CD8-positive, alpha-beta memory T cell (primary cell): ENCODE data around the gene ITGB5. TPM values are rescaled to one million over a fixed set of nuclear protein-coding genes. Genes with fewer than 3 reads are reported as not detected.

ENCODE experiments used
- CTCF ChIA-PET: fragments of 350-600 bp; sonication (Branson Sonifier 250); formaldehyde crosslinking; loops from one replicate; lab custom pipeline; 2021; ENCODE audit warnings: antibody characterized with exemption; lab: Charles Lee
- POLR2A ChIA-PET: fragments of 350-600 bp; sonication (Branson Sonifier 250); formaldehyde crosslinking; loops from one replicate; lab custom pipeline; 2021; ENCODE audit warnings: antibody characterized with exemption; lab: Charles Lee
- DNase-seq, 5 donors: peaks; one replicate each; pipeline versions ENCODE4 v3.0.0 to v3.0.0-alpha.2; 2020 to 2022; ENCODE audit warnings: mixed read lengths in 1 of 5
- H3K27ac ChIP-seq: one replicate; pipeline ENCODE4 v1.7.0; 2013; ENCODE audit warnings: low read depth, mild to moderate bottlenecking, low read length, moderate library complexity
- H3K27me3 ChIP-seq: 2 replicates; pipeline ENCODE4 v1.7.0; 2013; ENCODE audit warnings: low read length, mild to moderate bottlenecking; ENCODE audit not compliant: insufficient read depth, poor library complexity, severe bottlenecking
- H3K36me3 ChIP-seq: 2 replicates; pipeline ENCODE4 v1.7.0; 2013; ENCODE audit warnings: mild to moderate bottlenecking, low read length, moderate library complexity; ENCODE audit not compliant: insufficient read depth
- H3K4me1 ChIP-seq: 2 replicates; pipeline ENCODE4 v1.7.0; 2013; ENCODE audit warnings: mild to moderate bottlenecking, low read length, moderate library complexity; ENCODE audit not compliant: insufficient read depth
- H3K4me3 ChIP-seq: 2 replicates; pipeline ENCODE4 v1.7.0; 2013; ENCODE audit warnings: mild to moderate bottlenecking, low read length
- H3K9me3 ChIP-seq: 2 replicates; pipeline ENCODE4 v1.7.0; 2013; ENCODE audit warnings: mild to moderate bottlenecking, low read length
- H3K27ac Mint-ChIP-seq, 8 donors: one replicate each; pipeline ENCODE4 v1.8.0; 2020 to 2021; ENCODE audit warnings: mixed read lengths in 8 of 8, mild to moderate bottlenecking in 6 of 8, inconsistent platforms in 3 of 8, moderate library complexity in 3 of 8
- H3K27me3 Mint-ChIP-seq, 2 donors: one replicate each; pipeline ENCODE4 v1.8.0; 2020 to 2021; ENCODE audit warnings: mixed read lengths in 2 of 2, mild to moderate bottlenecking in 1 of 2, moderate library complexity in 1 of 2
- H3K36me3 Mint-ChIP-seq, 3 donors: one replicate each; pipeline ENCODE4 v1.8.0; 2020 to 2021; ENCODE audit warnings: mixed read lengths in 3 of 3, inconsistent platforms in 1 of 3, mild to moderate bottlenecking in 1 of 3
- H3K4me1 Mint-ChIP-seq, 3 donors: one replicate each; pipeline ENCODE4 v1.8.0; 2020 to 2021; ENCODE audit warnings: mixed read lengths in 3 of 3, inconsistent platforms in 1 of 3, mild to moderate bottlenecking in 1 of 3
- H3K4me3 Mint-ChIP-seq, 7 donors: one replicate each; pipeline ENCODE4 v1.8.0; 2020 to 2021; ENCODE audit warnings: mixed read lengths in 7 of 7, mild to moderate bottlenecking in 6 of 7, moderate library complexity in 4 of 7, inconsistent platforms in 2 of 7
- H3K9me3 Mint-ChIP-seq, 5 donors: one replicate each; pipeline ENCODE4 v1.8.0; 2020 to 2022; ENCODE audit warnings: mixed read lengths in 5 of 5, mild to moderate bottlenecking in 3 of 5, moderate library complexity in 2 of 5, inconsistent platforms in 1 of 5
- polyA plus RNA-seq: library from polyadenylated mRNA; unstranded; fragments of 300-500 nt; fragmentation: Illumina TruSeq; gene quantifications from one replicate; pipeline ENCODE4 v1.2.3, GENCODE V29; 2021
- total RNA-seq, 2 experiments: library from RNA; stranded (reverse); gene quantifications; one replicate each; pipeline ENCODE4 v1.2.3, GENCODE V29; 2021

ITGB5 gene
- total and polyA plus RNA-seq, 3 experiments from 2014 or later, result 0.62 to 3.3 (median 2.0) TPM

GRCh38 chr3:124774841-124775402, 112.2 kb downstream of the ITGB5 start:
- no peak for DNase-seq
- Histone ChIP-seq H3K9me3 (no peaks in the 10 kb centered on the region), H3K36me3 (no peaks in the 10 kb centered on the region), H3K4me1 (no peaks in the 10 kb centered on the region), H3K27me3 (no peaks in the 10 kb centered on the region), H3K27ac (no peak overlapping the region), H3K4me3 (no peak overlapping the region)
- CTCF ChIA-PET, result no interaction called here
- POLR2A ChIA-PET, result no interaction called here
- Mint-ChIP-seq H3K27ac (peak overlapping the region in 1 of 8 donors; percentile 1), H3K4me3 (no peak overlapping the region), H3K9me3 (no peaks in the 10 kb centered on the region), H3K4me1 (no peaks in the 10 kb centered on the region), H3K27me3 (peaks cover 24 to 38% of the 10 kb centered on the region in 2 donors), H3K36me3 (no peaks in the 10 kb centered on the region)

GRCh38 chr3:124774327-124774718, 112.8 kb downstream of the ITGB5 start:
- no peak overlapping the region for H3K27ac ChIP-seq
- ChIA-PET POLR2A (no interaction called here), CTCF (no interaction called here)
- H3K4me1 Mint-ChIP-seq, result no peaks in the 10 kb centered on the region
- no peak overlapping the region for H3K4me3 Mint-ChIP-seq
- no peak for DNase-seq
- H3K27ac Mint-ChIP-seq, result no peak overlapping the region
- H3K4me1 ChIP-seq, result no peaks in the 10 kb centered on the region
- H3K36me3 Mint-ChIP-seq, result no peaks in the 10 kb centered on the region
- H3K36me3 ChIP-seq, result no peaks in the 10 kb centered on the region
- no peak overlapping the region for H3K4me3 ChIP-seq
- peaks cover 24 to 41% of the 10 kb centered on the region in 2 donors for H3K27me3 Mint-ChIP-seq
- no peaks in the 10 kb centered on the region for H3K9me3 ChIP-seq
- no peaks in the 10 kb centered on the region for H3K9me3 Mint-ChIP-seq
- no peaks in the 10 kb centered on the region for H3K27me3 ChIP-seq

- no peaks in the 10 kb centered on the region for H3K9me3 ChIP-seq
- H3K36me3 ChIP-seq, result no peaks in the 10 kb centered on the region
- H3K4me1 ChIP-seq, result no peaks in the 10 kb centered on the region
- Mint-ChIP-seq H3K9me3 (no peaks in the 10 kb centered on the region), H3K27ac (no peak overlapping the region), H3K4me1 (no peaks in the 10 kb centered on the region), H3K36me3 (no peaks in the 10 kb centered on the region), H3K27me3 (peaks cover 22 to 41% of the 10 kb centered on the region in 2 donors), H3K4me3 (no peak overlapping the region)
- no peak overlapping the region for H3K4me3 ChIP-seq
- no peaks in the 10 kb centered on the region for H3K27me3 ChIP-seq
- POLR2A ChIA-PET, result interaction anchor here (0.7 kb wide), 1 partner anchor 128 kb away, joined by 5 read pairs; no protein-coding TSS in a partner anchor
- CTCF ChIA-PET, result no interaction called here
- no peak for DNase-seq
- no peak overlapping the region for H3K27ac ChIP-seq
Observed at GRCh38 chr3:124773351-124774326, 113.5 kb downstream of the ITGB5 start.

- Histone ChIP-seq H3K27ac (no peak overlapping the region), H3K36me3 (no peaks in the 10 kb centered on the region), H3K4me1 (no peaks in the 10 kb centered on the region), H3K4me3 (no peak overlapping the region), H3K9me3 (no peaks in the 10 kb centered on the region), H3K27me3 (no peaks in the 10 kb centered on the region)
- Mint-ChIP-seq H3K4me3 (no peak overlapping the region), H3K9me3 (no peaks in the 10 kb centered on the region), H3K4me1 (no peaks in the 10 kb centered on the region), H3K27ac (peak overlapping the region in 1 of 8 donors; percentile 6), H3K27me3 (peaks cover 13 to 47% of the 10 kb centered on the region in 2 donors), H3K36me3 (no peaks in the 10 kb centered on the region)
- DNase-seq, result no peak
- ChIA-PET CTCF (interaction anchor here (1.2 to 1.6 kb wide), 3 partner anchors 9 to 12 kb away, joined by 3 to 9 read pairs (median 5); no protein-coding TSS in a partner anchor), POLR2A (interaction anchor here (0.7 kb wide), 1 partner anchor 129 kb away, joined by 5 read pairs; no protein-coding TSS in a partner anchor)
Observed at GRCh38 chr3:124772081-124772831, 114.9 kb downstream of the ITGB5 start.

GRCh38 chr3:124771083-124771445, 116.1 kb downstream of the ITGB5 start:
- H3K4me1 Mint-ChIP-seq, result no peaks in the 10 kb centered on the region

GRCh38 chr3:124770336-124771082, 116.7 kb downstream of the ITGB5 start:
- Mint-ChIP-seq H3K9me3 (no peaks in the 10 kb centered on the region), H3K36me3 (no peaks in the 10 kb centered on the region), H3K27me3 (peaks cover 15 to 52% of the 10 kb centered on the region in 2 donors), H3K4me3 (no peak overlapping the region), H3K4me1 (no peaks in the 10 kb centered on the region), H3K27ac (no peak overlapping the region)
- Histone ChIP-seq H3K27me3 (no peaks in the 10 kb centered on the region), H3K36me3 (no peaks in the 10 kb centered on the region), H3K4me3 (no peak overlapping the region), H3K4me1 (no peaks in the 10 kb centered on the region), H3K9me3 (no peaks in the 10 kb centered on the region), H3K27ac (no peak overlapping the region)
- ChIA-PET POLR2A (no interaction called here), CTCF (interaction anchor here (1.6 to 1.8 kb wide), 3 partner anchors 9 to 131 kb away, joined by 5 to 10 read pairs (median 5); no protein-coding TSS in a partner anchor)
- no peak for DNase-seq

More at GRCh38 chr3:124771083-124771445, 116.1 kb downstream of the ITGB5 start:
- Mint-ChIP-seq H3K27me3 (peaks cover 13 to 49% of the 10 kb centered on the region in 2 donors), H3K27ac (no peak overlapping the region), H3K36me3 (no peaks in the 10 kb centered on the region), H3K9me3 (no peaks in the 10 kb centered on the region), H3K4me3 (no peak overlapping the region)
- Histone ChIP-seq H3K4me1 (no peaks in the 10 kb centered on the region), H3K27me3 (no peaks in the 10 kb centered on the region), H3K4me3 (no peak overlapping the region), H3K9me3 (no peaks in the 10 kb centered on the region), H3K36me3 (no peaks in the 10 kb centered on the region), H3K27ac (no peak overlapping the region)
- ChIA-PET CTCF (interaction anchor here (1.4 to 1.8 kb wide), 4 partner anchors 10 to 130 kb away, joined by 5 to 10 read pairs (median 7); no protein-coding TSS in a partner anchor), POLR2A (no interaction called here)
- DNase-seq, result no peak

GRCh38 chr3:124769462-124769861, 117.7 kb downstream of the ITGB5 start:
- Mint-ChIP-seq H3K27ac (peak overlapping the region in 1 of 8 donors; percentile 43), H3K4me3 (no peak overlapping the region), H3K27me3 (peaks cover 12 to 45% of the 10 kb centered on the region in 2 donors), H3K4me1 (no peaks in the 10 kb centered on the region), H3K36me3 (no peaks in the 10 kb centered on the region), H3K9me3 (no peaks in the 10 kb centered on the region)
- Histone ChIP-seq H3K27ac (no peak overlapping the region), H3K9me3 (no peaks in the 10 kb centered on the region), H3K36me3 (no peaks in the 10 kb centered on the region), H3K27me3 (no peaks in the 10 kb centered on the region), H3K4me1 (no peaks in the 10 kb centered on the region), H3K4me3 (no peak overlapping the region)
- CTCF ChIA-PET, result interaction anchor here (0.6 to 3.4 kb wide), 3 partner anchors 8 to 132 kb away, joined by 3 to 17 read pairs (median 10); no protein-coding TSS in a partner anchor
- POLR2A ChIA-PET, result no interaction called here
- DNase-seq, result no peak
